Measurements from ENCODE around the gene JOSD1.

The JOSD1 gene

DNA sequence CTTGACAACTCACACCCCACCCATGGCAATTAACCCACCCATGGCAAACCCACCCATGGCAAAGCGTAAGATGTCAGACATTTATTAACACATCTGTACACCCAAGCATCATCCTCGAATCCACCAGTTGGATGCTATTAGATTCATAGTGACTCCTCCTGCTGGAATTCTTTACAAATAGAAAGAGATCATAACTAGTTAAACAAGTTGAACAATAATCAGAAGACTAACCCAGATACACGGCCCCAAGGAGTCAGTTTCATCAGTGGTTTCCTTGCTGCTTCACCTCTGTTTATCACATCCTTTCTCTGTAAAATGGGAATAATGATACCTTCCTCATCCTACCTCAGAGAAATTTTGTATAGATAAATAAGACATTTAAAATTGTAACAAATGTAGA, 10.1 kb upstream of the JOSD1 start:
- DNase-seq: no peak

DNA sequence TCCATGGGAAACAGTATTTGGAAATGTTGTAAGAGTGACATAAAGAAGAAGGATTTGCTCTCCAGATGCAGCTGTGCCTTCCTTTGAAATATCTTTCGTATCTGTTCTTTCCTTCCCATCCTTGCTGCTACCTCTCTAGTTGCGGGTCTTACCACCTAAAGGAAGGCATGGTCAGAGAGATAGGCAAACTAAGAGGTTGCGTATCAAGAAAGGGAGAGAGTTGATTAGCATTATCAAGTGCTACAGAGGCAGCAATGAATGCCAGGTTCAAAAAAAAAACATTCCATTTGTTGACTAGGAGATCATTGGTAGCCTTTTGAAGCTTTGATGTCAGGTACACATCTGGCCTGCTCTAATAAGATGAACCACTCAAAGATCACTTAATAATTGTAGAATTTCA, 9.6 kb upstream of the JOSD1 start:
- no peak for DNase-seq

- DNase-seq: no peak
Measured at GRCh38 chr22:38709306-38709705, 8.6 kb upstream of the JOSD1 start.

DNA sequence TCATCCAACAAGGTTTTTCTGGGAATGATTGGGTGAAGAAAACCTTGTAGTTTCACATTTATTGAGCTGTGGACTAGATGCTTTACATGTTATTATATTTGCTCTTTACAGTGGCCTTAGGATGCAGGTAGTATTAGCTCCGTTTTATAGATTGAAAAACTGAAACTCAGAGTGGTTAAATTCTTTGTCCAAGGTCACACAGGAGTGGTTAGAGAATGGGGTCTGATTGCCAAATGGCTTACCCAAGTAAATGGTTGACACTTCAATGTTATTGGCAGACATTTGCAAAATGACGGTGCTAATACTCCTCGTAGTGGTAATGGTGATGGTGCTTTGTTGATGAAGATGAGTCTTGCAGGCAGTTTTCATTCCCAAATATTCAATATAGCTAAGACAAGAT, 7.2 kb upstream of the JOSD1 start:
- DNase-seq: no peak

GRCh38 chr22:38707346-38707745, 6.6 kb upstream of the JOSD1 start:
- no peak for DNase-seq

GRCh38 chr22:38706901-38707195, 6.1 kb upstream of the JOSD1 start:
- no peak for DNase-seq

GRCh38 chr22:38706101-38706900, 5.6 kb upstream of the JOSD1 start:
- peak; percentile 42 for DNase-seq

DNA sequence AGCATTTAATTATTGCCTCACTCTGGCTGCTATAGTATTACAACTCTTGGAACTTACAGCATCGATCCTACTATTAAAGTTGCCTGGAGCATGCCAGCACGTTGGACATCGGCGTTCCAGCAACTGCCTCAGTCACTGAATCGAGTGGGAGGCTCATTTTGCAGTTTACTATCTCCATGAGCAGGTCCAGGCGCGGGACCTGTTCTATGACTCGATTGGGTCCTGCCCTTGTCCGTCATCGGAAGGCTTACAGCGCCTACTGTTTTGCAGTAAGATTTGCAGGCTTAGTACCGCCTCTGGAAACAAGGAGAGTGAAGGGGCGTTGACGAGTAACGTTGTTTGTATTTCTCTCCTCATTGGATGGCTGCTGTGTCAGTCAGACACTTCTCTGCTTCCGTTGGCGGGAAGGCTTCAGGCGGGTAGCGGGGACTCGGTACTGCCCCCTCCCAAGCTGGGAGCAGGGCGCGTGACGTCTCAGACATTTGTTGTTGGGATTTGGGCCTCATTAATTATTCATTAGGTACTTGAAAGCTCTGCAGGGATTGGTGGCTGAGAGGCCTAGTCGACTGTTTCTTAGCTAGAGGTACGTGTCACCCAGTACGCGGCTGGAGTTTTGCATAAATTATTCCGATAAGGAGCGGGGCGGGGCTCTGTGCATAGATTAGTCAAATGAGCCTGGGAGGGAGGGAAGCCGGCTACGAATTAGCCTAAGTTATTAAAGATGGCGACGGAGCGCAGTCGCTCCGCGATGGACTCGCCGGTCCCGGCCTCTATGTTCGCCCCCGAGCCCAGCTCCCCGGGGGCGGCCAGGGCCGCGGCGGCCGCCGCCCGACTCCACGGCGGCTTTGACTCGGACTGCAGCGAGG, 4.7 kb upstream of the JOSD1 start, which contains the start of gene GTPBP1:
GTPBP1 (plus strand) TSS at position 710 of the 866 bp plus-strand sequence; CDS start at position 722, 12 bp downstream.
- DNase-seq: peak; percentile 95

DNA sequence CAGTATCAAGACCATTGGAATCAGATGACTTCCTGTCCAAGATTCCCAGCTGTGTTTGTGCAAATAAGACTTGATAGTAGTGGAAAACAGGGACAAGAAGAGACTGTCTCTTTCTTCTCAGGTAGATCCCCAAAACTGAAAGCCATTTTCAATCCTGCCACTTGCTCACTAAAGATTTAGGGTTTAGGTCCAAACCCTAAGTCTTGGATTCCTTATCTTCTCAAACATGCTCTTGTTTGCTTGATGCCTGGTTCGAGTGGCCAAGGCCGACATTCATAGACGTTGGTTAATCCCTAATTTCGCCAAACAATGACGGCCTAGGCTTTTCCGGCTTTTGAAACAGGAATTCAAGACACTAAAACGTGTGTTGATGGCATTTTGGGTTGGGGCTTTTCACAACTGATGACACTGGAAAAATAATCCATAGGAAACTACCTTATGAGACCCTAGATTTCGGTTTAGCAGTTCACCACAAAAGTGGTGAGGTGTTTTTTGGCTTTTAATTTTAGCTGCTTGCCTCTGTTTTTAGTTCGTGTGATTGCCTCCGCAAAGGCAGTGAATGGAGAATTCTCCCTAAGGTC, 4.0 kb upstream of the JOSD1 start:
- DNase-seq: no peak

- DNase-seq: no peak
Measured at GRCh38 chr22:38700270-38700788, 414 bp downstream of the JOSD1 start.

DNA sequence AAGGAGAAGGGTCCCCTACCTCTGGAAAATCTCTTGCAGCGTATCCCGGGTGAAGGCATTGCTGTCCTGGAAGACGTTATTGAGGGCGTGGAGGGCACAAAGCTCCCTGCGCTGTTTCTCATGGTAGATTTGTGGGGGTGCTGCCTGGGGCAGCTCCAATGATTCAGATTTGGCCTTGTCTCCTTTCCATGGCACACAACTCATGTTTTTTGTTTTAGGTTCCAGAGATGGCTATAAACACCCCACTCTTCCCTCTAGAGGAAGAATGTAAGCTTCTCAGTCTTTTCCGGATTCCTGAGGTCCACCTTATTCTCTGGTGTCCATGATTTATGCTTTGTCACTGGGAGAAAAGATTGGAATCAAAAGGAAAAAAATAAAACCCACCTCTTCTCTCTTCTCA, 959 bp downstream of the JOSD1 start:
- no peak for DNase-seq

DNA sequence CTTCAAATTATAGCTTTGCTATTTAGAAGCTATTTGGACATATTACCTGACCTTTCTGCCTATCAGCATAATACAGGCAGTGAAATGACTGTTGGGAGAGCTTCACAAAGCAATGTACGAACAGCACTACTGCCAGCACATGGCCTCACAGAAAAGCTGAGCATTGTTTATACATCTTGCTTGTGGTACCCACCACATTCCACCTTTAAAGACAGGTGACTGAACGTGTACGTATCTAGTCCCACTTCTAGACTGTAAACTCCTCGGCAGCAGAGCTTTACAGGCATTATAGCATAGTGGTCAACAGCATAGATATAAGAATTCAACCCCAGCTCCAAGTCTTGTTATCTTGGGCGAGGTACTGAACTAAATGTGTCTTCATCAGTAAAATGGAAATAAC, 1.6 kb downstream of the JOSD1 start:
- no peak for DNase-seq

DNA sequence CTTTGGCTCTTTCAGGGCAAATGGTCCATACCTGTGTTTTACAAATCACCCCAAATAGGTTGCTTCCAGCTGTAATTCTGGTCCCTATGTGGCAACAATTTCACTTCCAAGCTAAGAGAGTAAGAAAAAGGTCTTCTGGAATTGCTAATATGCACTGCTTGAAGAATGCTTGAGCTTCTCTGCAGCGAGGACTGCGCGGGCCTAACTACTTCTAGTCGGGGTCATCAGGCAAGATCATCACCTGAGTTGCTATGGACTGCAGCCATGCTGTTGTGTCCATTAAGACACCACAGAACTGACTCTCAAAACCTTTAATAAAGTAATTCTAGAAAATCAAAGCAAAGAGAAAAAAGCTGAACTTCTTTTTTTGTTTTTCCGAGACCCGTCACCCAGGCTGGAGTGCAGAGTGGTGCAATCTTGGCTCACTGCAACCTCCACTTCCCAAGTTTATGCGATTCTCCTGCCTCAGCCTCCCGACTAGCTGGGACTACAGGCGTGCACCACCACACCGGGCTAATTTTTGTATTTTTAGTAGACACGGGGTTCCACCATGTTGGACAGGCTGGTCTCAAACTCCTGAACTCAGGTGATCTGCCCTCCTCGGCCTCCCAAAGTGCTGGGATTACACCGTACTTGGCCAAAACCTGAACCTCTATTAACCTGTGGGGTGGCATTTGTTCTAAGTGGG, 2.2 kb downstream of the JOSD1 start:
- no peak for DNase-seq

DNA sequence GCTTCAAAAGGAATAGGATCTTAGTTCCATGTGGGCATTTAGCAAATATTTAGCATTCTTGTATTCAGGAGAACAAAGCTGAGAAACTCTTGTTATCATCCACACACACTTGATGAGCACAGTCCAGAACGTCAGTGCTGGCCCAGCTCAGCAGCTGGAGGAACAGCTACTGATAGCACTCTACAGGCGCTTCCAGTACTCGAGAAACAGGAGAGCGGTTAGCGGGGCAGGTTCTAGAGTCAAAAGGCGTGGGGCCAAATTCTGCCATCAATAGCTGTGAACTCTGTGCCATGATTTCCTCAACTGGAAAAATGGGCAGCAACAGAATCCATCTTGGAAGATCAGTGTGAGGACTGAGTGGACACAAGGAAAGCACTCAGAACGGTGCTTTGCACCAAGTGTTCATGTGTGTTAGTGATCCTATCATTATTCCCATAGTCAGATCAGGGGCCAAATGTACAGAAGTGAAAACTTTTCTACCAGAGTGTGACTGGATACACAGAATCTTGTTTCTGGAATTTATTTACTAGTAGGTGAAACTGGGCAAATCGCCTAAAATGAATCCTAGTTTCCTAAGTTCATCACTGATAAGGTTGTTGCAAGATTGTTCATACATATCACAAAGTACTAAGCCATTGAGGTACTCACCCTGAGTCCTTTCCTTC, 3.2 kb downstream of the JOSD1 start:
- no peak for DNase-seq

- peak; percentile 17 for DNase-seq
Measured at GRCh38 chr22:38696606-38697424, 3.9 kb downstream of the JOSD1 start.

GRCh38 chr22:38694940-38695339, 5.8 kb downstream of the JOSD1 start:
- no peak for DNase-seq

DNA sequence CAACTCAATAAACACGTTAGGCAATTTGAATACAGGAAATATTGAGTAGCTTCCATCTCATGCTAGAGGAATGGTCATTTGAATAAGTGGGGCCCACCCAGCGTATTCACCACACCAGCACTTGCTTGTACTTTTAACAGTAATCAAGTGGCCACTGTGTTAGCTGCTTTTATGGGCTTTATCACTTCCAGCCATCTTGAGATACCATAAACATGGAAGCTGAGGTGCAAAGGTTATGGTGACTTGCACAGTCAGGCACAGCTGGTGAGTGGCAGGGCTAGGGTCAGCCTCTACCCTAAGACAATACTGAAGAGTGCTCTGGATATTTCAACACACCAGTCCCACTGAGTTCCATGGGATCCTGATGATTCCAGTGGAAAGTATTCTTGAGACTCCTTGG, 6.7 kb downstream of the JOSD1 start:
- no peak for DNase-seq

- DNase-seq: no peak
Measured at GRCh38 chr22:38689651-38690050, 11.1 kb downstream of the JOSD1 start.

GRCh38 chr22:38685761-38686160, 15.0 kb downstream of the JOSD1 start:
- DNase-seq: no peak

- DNase-seq: no peak
Measured at GRCh38 chr22:38684895-38685294, 15.8 kb downstream of the JOSD1 start.

- DNase-seq: peak; percentile 77
Measured at GRCh38 chr22:38681582-38682335, 19.0 kb downstream of the JOSD1 start, which contains the start of gene TOMM22. Gene TOMM22, plus strand, starts transcription at chr22:38681957. Its CDS starts 22 bp downstream, at chr22:38681979.

Data from NK-92 treated with Interleukin-12 subunit alpha and Interleukin-12 subunit beta, amount 100 ng/mL, for 24 hours (cell line).